HG03108 (cell line): ENCODE measurements around the gene RBM34.
"Not testable (repeated sequence)": the region's sequence is repeated elsewhere in the genome, so short reads cannot be mapped to it uniquely, and the experiment has no call there.

Experiments
- ATAC-seq: cut with Tn5 transposase; IDR thresholded peaks from one replicate; pipeline ENCODE4 v1.9.1; 2021; ENCODE audit warnings: moderate library complexity; ENCODE audit not compliant: unreplicated experiment

The RBM34 gene

DNA sequence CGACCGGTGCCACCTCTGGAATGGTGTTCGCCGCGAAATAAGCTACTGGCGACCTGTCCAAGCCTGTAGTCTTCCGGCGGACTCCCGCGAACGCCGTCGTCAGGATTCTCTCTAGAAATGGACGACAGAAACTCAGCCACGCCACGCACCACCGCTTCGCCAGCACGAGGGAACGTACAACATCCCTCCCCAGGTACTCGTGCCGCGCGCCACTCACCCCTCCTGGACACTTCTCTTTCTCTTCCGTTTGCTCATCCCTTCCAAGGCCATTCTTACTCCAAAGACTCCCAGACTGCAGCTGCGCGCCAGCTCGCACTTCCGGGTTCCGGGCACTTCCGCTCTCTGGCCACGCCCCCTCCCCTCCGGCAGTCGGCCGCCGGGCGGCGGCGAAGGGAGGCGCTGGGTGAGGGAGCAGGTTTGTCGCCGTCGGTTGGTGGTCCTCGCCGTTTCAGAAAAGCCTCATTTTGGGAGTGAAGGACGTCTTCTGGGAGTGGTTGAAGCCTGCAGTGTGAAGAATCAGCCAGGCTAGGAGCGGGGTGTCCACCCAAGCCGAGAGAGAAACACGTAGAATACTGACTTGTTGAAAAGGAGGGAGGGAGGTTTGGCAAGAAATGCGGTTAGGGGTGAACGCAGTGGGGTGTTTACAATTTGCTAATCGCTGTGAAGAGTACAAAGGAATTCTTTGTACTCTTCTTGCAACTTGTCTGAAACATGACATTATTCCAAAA lies at the start of gene RBM34:
TSS of gene RBM34 (minus strand) at position 294 of the 728 bp plus-strand sequence. CDS start at position 270, 24 bp downstream.
- peak; percentile 91 for ATAC-seq

GRCh38 chr1:235207209-235207565 lies 46.1 kb upstream of the RBM34 start:
- no peak for ATAC-seq

DNA sequence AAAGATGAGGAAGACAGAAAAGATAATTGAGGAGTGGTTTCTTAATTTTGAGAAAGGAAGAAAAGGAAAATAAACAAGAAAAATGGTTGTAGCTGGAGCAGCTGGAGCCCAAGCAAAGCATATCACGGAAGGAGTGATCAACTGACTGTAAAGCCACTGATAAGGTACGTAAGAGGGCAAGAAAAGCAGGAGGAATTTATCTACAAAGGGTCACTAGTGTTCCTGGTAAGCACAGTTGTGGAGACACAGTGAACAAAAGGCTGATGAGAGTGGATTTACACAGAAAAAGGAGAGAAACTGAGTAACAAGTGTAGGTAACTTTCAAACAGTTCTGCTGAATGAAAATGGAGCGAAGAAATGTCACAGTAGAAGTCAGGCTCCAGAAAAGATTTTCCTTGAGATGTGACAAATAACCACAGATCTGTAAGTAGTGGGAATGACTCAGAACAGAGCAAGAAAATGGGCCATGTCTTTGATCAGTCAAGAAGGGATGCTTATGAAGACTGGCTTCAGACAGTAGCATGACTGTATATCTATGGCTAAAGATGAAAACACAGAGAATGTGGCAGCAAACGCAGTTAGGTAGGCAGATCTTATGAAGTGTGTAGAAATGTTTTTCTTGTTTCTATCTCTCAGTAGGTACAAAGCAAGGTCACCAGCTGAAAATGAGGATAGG lies 45.6 kb upstream of the RBM34 start:
- ATAC-seq = no peak

DNA sequence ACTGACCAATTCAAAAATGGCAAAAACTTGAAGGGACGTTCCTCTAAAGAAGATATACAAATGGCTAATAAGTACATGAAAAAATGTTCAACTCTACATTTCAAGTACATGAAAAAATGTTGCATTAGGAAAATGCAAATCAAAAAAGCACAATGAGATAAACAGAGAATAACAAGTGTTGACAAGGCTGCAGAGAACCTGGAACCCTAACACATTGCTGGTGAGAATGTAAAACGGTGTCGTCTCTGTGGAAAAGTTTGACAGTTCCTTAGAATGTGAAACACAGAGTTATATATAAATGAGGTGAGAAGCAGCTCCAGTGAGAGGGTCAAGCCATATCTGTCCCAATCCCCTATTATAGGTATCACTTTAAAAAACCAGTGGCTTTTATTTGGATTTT lies 44.6 kb upstream of the RBM34 start:
- ATAC-seq = no peak

DNA sequence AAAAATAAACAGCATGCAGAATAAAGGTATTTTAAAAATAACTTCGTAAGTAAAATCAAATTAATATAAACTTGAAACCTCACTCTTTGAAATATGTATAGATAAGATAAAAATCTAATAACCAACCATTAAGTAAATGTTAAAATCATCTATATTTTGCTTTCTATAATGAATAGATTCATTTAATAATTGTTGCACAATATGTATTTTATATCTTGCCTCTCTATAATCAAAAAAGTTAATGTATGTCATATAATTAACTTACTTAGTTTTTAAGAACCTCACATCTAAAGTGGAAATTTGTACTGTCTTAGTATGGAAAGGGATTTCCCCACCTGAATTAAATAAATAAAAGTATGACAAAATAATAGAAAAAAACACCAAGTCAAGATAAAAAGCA lies 42.4 kb upstream of the RBM34 start:
- ATAC-seq = no peak

- ATAC-seq = not testable (repeated sequence)
Measured at GRCh38 chr1:235202447-235202846, 41.4 kb upstream of the RBM34 start.

DNA sequence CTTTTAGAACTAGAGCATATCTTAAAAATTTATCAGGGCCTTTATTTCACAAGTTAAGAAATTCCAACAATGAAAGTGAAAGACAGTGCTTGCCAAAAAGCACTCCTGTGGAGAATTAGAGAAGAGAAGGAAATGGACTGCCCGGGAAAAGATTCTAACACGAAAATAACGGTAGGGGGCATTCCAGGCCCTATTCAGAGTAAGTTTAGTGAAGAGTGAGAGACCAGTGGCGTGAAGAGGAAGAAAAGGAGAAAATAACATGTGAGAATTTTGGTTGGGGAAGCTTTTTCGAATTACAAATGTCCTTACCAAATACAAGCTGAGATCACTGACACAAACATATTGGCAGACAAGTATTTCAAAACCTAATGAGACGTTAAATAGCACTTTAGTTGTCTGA lies 38.4 kb upstream of the RBM34 start:
- no peak for ATAC-seq

- no peak for ATAC-seq
Measured at GRCh38 chr1:235190431-235190830, 29.4 kb upstream of the RBM34 start.

- no peak for ATAC-seq
Measured at GRCh38 chr1:235187316-235187715, 26.3 kb upstream of the RBM34 start.

GRCh38 chr1:235181561-235182245 lies 20.7 kb upstream of the RBM34 start:
- no peak for ATAC-seq

- ATAC-seq = no peak
Measured at GRCh38 chr1:235180916-235181460, 19.9 kb upstream of the RBM34 start.

DNA sequence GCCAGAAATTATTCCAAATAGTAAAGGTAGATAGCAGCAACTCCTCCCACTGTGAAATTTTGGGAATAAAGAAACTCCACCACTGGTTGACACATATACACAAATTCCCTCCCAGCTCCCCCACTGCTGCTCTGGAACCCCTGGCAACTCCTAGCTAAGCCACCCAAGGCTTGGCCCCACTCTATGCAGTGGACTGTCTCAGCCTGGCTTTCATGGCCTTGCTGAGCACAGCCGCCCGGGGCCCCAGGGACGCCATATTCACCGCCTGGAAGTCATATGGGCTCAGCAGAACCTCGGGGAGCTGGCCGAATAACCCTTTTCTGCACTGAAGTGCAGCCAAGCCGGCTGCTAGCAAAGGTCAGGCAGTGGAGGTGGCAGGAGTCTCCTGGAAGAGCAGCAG lies 15.4 kb upstream of the RBM34 start:
- no peak for ATAC-seq

- ATAC-seq = no peak
Measured at GRCh38 chr1:235169986-235170385, 8.9 kb upstream of the RBM34 start.

- ATAC-seq = no peak
Measured at GRCh38 chr1:235168375-235168774, 7.3 kb upstream of the RBM34 start.

DNA sequence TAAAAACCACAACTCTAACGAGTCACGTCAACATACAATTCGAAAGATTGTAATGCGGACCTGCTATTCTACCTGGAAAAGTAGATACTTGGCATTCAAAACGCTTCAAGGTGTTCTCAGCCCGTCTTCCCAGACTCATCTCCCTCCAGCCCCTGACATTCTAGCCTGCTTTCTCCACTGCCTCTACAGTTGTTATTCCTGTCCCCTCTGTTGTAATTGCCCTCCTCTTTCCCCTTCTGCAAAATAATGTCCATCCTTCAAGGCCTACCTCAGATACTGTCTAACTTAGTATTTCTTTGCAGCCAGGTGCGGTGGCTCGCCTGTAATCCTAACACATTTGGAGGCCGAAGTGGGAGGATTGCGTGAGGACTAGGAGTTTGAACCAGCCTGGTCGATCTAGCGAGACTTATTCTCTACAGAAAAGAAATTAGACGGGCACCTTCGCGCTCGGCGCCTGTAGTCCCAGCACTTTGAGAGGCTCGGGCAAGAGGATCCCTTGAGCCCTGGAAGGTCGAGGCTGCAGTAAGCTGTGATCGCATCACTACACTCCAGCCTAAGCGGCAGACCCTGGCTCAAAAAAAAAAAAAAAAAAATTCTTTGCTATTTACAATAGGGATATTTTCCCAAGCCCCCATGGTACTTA lies 756 bp upstream of the RBM34 start:
- ATAC-seq = no peak

DNA sequence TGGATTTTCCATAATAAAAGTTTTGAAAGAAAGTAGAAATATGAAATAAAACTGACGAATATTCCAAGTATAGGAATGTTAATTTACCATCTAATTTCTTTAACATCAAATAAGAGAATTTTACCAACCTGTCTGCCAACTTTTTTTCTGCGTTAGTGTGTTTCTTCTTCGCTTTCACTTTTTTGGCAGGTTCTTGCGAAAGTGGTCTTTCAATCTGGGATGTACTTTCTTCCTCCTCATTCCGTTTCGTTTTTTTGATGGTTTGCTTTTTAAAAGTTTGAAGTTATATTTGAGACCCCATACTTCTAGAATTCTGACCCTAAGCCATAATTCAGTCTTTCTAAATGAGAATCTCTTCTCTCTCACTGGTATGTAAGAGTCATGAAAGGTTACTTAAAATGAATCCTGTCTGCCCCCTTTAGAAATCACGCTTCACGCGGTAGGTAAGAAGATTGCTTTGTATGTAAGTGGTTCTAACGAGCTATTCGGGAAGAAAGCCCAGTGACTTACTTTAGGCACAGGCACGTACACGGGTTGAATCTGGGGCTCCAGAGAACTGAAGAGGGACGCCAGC lies 580 bp downstream of the RBM34 start:
- peak; percentile 37 for ATAC-seq

- ATAC-seq = not testable (repeated sequence)
Measured at GRCh38 chr1:235159930-235160329, 1.1 kb downstream of the RBM34 start.

DNA sequence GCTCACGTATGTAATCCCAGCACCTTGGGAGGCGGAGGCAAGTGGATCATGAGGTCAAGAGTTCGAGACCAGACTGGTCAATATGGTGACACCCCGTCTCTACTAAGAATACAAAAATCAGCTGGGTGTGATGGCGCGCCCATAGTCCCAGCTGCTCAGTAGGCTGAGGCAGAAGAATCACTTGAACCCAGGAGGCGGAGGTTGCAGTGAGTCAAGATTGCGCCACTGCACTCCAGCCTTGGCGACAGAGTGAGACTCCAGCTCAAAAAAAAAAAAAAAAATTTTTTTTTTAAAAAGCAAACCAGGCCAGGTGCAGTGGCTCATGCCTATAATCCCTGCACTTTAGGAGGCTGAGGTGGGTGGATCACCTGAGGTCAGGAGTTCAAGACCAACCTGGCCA lies 1.8 kb downstream of the RBM34 start:
- ATAC-seq = not testable (repeated sequence)

DNA sequence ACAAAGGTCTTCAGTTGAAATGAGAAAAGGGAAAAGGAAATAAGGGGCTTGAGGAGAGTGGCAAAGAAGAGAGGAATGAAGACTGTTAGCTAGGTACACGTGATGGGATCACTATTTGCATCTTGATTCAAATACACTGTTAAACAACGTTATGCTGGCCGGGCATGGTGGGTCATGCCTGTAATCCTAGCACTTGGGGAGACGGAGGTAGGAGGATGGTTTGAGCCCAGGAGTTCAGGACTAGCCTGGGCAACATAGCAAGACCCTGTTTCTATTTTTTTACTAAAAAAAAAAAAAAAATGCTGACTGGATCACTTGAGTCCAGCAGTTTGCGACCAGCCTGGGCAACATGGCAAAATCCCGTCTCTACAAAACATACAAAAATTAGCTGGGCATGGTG lies 2.4 kb downstream of the RBM34 start:
- no peak for ATAC-seq

GRCh38 chr1:235157150-235157549 lies 3.9 kb downstream of the RBM34 start:
- ATAC-seq = no peak

- no peak for ATAC-seq
Measured at GRCh38 chr1:235156740-235157139, 4.3 kb downstream of the RBM34 start.
